ENCODE measurements around the gene FCHSD2. TPM values are rescaled to one million over a fixed set of nuclear protein-coding genes. Genes with fewer than 3 reads are reported as not detected.

The FCHSD2 gene
- total and polyA plus RNA-seq, 9 of the 15 experiments (the other 6 are each of a cell fraction or from before 2014, with no cell fraction given) = 1.8 to 14.7 (median 6.4) TPM

DNA sequence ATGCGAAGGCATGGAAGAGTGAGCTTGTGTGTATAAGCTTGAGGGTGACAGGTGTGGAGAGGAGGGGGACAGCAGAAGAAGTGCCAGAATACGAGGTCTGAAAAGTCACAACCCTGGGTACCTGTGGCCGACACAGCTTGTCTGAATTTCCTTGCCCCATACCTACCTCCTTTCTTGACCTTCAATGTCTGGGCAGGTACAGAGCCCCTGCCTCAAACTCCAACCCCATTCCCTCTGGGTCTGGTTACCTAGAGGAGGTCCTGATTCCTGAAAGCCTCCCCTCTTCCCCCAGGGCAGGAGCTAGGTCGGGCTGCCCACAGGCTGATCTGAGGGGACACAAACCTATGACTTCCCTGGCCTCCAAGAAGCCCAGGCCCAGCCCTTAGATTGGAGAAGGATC lies 36.6 kb upstream of the FCHSD2 start:
- POLR2A ChIA-PET = interaction anchor here (0.6 to 1.0 kb wide), 4 partner anchors 27 to 451 kb away, joined by 3 read pairs; no protein-coding TSS in a partner anchor

More for the DNA sequence above, 36.6 kb upstream of the FCHSD2 start:
- Histone ChIP-seq H3K27me3 (ENCODE audit: control insufficient read depth in 2 of 2, insufficient read depth in 2 of 2, low read length in 2 of 2) (no peaks in the 10 kb centered on the region), H4K20me1 (replicated peaks; ENCODE audit: control insufficient read depth, insufficient read depth, low read length) (peaks cover 4% of the 10 kb centered on the region; the same call in 1 of the 2 replicates), H2AFZ (ENCODE audit: low read depth, low read length) (no peak overlapping the region), H3K9ac (ENCODE audit: insufficient read depth in 1 of 2, low read depth in 2 of 2, low read length in 2 of 2) (no peak overlapping the region), H3K27ac (ENCODE audit: extremely low read depth, low read depth, low read length) (no peak overlapping the region), H3K79me2 (ENCODE audit: control insufficient read depth, insufficient read depth, low read length) (no peaks in the 10 kb centered on the region), H3K4me1 (replicated peaks in 1 of 2; ENCODE audit: control insufficient read depth in 2 of 2, insufficient read depth in 2 of 2, low read length in 2 of 2) (peaks cover 12 to 13% of the 10 kb centered on the region in 2 experiments; a peak in 3 of 5 replicates), H3K4me2 (ENCODE audit: insufficient read depth, low read length) (no peak overlapping the region), H3K36me3 (ENCODE audit: control insufficient read depth, insufficient read depth, low read length) (no peaks in the 10 kb centered on the region), H3K9me1 (ENCODE audit: control insufficient read depth, insufficient read depth, low read length) (no peaks in the 10 kb centered on the region), H3K4me3 (no peak overlapping the region), H3K9me3 (replicated peaks; ENCODE audit: control insufficient read depth, insufficient read depth, low read depth, low read length) (no peaks in the 10 kb centered on the region)
- TF ChIP-seq HNRNPK (IDR thresholded peaks at IDR 0.05; ENCODE audit: low read depth, low read length, poor library complexity, severe bottlenecking) (no peak), CCAR2 (IDR thresholded peaks at IDR 0.05; ENCODE audit: low read depth, low read length) (no peak), KLF1 (tag; IDR thresholded peaks at IDR 0.05) (no peak), RCOR1 (IDR thresholded peaks at IDR 0.05; ENCODE audit: borderline replicate concordance in 1 of 2, low read depth in 2 of 2, low read length in 2 of 2) (no peak), MCM3 (IDR thresholded peaks at IDR 0.05) (no peak), PHB2 (IDR thresholded peaks at IDR 0.05; ENCODE audit: low read depth) (no peak), RNF2 (IDR thresholded peaks at IDR 0.05) (no peak), RBM34 (IDR thresholded peaks at IDR 0.05; ENCODE audit: borderline replicate concordance, insufficient read depth, low read length) (no peak), YBX1 (IDR thresholded peaks at IDR 0.05) (no peak), IFI16 (CRISPR knock-in tag; IDR thresholded peaks at IDR 0.05) (no peak), KDM2B (CRISPR knock-in tag; IDR thresholded peaks at IDR 0.05) (no peak)
- TF ChIP-seq, protein P1, sequence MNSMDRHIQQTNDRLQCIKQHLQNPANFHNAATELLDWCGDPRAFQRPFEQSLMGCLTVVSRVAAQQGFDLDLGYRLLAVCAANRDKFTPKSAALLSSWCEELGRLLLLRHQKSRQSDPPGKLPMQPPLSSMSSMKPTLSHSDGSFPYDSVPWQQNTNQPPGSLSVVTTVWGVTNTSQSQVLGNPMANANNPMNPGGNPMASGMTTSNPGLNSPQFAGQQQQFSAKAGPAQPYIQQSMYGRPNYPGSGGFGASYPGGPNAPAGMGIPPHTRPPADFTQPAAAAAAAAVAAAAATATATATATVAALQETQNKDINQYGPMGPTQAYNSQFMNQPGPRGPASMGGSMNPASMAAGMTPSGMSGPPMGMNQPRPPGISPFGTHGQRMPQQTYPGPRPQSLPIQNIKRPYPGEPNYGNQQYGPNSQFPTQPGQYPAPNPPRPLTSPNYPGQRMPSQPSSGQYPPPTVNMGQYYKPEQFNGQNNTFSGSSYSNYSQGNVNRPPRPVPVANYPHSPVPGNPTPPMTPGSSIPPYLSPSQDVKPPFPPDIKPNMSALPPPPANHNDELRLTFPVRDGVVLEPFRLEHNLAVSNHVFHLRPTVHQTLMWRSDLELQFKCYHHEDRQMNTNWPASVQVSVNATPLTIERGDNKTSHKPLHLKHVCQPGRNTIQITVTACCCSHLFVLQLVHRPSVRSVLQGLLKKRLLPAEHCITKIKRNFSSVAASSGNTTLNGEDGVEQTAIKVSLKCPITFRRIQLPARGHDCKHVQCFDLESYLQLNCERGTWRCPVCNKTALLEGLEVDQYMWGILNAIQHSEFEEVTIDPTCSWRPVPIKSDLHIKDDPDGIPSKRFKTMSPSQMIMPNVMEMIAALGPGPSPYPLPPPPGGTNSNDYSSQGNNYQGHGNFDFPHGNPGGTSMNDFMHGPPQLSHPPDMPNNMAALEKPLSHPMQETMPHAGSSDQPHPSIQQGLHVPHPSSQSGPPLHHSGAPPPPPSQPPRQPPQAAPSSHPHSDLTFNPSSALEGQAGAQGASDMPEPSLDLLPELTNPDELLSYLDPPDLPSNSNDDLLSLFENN (IDR thresholded peaks at IDR 0.05; ENCODE audit: low read depth in 2 of 2, low read length in 2 of 2) = no peak
- TF ChIP-seq, protein P2, sequence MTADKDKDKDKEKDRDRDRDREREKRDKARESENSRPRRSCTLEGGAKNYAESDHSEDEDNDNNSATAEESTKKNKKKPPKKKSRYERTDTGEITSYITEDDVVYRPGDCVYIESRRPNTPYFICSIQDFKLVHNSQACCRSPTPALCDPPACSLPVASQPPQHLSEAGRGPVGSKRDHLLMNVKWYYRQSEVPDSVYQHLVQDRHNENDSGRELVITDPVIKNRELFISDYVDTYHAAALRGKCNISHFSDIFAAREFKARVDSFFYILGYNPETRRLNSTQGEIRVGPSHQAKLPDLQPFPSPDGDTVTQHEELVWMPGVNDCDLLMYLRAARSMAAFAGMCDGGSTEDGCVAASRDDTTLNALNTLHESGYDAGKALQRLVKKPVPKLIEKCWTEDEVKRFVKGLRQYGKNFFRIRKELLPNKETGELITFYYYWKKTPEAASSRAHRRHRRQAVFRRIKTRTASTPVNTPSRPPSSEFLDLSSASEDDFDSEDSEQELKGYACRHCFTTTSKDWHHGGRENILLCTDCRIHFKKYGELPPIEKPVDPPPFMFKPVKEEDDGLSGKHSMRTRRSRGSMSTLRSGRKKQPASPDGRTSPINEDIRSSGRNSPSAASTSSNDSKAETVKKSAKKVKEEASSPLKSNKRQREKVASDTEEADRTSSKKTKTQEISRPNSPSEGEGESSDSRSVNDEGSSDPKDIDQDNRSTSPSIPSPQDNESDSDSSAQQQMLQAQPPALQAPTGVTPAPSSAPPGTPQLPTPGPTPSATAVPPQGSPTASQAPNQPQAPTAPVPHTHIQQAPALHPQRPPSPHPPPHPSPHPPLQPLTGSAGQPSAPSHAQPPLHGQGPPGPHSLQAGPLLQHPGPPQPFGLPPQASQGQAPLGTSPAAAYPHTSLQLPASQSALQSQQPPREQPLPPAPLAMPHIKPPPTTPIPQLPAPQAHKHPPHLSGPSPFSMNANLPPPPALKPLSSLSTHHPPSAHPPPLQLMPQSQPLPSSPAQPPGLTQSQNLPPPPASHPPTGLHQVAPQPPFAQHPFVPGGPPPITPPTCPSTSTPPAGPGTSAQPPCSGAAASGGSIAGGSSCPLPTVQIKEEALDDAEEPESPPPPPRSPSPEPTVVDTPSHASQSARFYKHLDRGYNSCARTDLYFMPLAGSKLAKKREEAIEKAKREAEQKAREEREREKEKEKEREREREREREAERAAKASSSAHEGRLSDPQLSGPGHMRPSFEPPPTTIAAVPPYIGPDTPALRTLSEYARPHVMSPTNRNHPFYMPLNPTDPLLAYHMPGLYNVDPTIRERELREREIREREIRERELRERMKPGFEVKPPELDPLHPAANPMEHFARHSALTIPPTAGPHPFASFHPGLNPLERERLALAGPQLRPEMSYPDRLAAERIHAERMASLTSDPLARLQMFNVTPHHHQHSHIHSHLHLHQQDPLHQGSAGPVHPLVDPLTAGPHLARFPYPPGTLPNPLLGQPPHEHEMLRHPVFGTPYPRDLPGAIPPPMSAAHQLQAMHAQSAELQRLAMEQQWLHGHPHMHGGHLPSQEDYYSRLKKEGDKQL (CRISPR knock-in tag; IDR thresholded peaks at IDR 0.05; ENCODE audit: borderline replicate concordance) = no peak
- FAIRE-seq = no peak
- CTCF ChIA-PET (ENCODE audit: low intra/inter-chr PET ratio) = interaction anchor here (0.6 to 4.3 kb wide), 5 partner anchors 37 to 712 kb away, joined by 4 to 47 read pairs (median 7); partner anchors contain the start of gene FCHSD2
- intact Hi-C loops (cut with micrococcal nuclease) (loop anchor here (1.0 to 5.0 kb wide), 3 partner anchors 254 to 591 kb away; no protein-coding TSS in a partner anchor), in situ Hi-C loops (cut with MboI) (loop anchor here (5.0 kb wide), 1 partner anchor 346 kb away; no protein-coding TSS in a partner anchor)
- DNase-seq (ENCODE audit: extremely low read depth in 1 of 4, low spot score in 3 of 4) = no peak
- no TSS peak for BruUV-seq (replicated peaks)
- 30% methylated on average over 4 of the region's 4 CpGs for WGBS (ENCODE audit: insufficient coverage, low coverage, missing lambda C conversion rate)
- ATAC-seq = no peak

All from K562 (cell line).